D721Med (cell line): Measurements from ENCODE around the gene MCM5.

ENCODE experiments used
- DNase-seq: peaks from one replicate; pipeline ENCODE4 v3.0.0; 2011; ENCODE audit warnings: low spot score; ENCODE audit not compliant: insufficient read length
- FAIRE-seq: peaks from 2 replicates; lab custom pipeline; 2011; peaks lifted over from hg19 to GRCh38; lab: Jason Lieb, UNC
- CTCF ChIP-seq: IDR thresholded peaks from 2 replicates; pipeline ENCODE4 v1.5.1; 2012; ENCODE audit warnings: mild to moderate bottlenecking, control low read depth; ENCODE audit not compliant: insufficient read depth; ENCODE audit errors: missing control alignments

Gene MCM5

GRCh38 chr22:35403356-35403755 lies 3.4 kb downstream of the MCM5 start:
- TF ChIP-seq CTCF: no peak
- no peak for FAIRE-seq
- DNase-seq: no peak

DNA sequence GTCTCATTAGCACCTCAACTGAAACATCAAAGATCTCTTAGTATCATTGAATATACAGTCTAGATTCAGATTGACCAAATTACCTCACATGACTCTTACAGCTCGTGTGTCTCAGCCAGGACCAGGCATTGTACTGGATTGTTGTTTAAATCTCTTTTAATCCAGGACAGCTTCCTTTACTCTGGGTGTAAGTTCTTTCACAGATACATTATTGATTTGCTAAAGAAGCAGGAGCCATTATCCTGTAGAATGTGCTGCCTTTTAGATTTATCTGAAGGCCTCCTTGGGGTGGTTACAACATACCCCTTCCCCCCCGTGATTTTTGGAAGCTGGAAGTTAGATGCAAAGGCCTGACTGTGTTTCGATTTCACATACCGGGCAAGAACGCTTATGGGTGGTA lies 4.2 kb downstream of the MCM5 start:
- FAIRE-seq (no peak), DNase-seq (no peak)

DNA sequence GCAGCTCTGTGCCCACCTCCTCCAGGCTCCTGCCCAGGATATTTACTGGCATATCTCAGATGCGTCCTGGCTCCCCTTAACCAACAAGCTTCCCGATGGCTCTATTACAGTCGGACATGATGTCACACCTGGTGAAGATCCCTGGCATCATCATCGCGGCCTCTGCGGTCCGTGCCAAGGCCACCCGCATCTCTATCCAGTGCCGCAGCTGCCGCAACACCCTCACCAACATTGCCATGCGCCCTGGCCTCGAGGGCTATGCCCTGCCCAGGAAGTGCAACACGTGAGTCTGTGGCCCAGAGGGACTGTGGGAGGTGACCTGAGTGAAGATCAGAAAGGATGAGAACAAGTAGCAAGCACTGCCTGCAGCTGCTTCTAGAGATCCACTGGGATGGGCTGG lies 6.5 kb downstream of the MCM5 start:
- TF ChIP-seq CTCF: no peak
- no peak for DNase-seq
- FAIRE-seq: no peak

More for the DNA sequence above, 4.2 kb downstream of the MCM5 start:
- TF ChIP-seq CTCF: no peak

GRCh38 chr22:35407362-35407761 lies 7.4 kb downstream of the MCM5 start:
- DNase-seq: no peak
- no peak for TF ChIP-seq CTCF
- FAIRE-seq: no peak

DNA sequence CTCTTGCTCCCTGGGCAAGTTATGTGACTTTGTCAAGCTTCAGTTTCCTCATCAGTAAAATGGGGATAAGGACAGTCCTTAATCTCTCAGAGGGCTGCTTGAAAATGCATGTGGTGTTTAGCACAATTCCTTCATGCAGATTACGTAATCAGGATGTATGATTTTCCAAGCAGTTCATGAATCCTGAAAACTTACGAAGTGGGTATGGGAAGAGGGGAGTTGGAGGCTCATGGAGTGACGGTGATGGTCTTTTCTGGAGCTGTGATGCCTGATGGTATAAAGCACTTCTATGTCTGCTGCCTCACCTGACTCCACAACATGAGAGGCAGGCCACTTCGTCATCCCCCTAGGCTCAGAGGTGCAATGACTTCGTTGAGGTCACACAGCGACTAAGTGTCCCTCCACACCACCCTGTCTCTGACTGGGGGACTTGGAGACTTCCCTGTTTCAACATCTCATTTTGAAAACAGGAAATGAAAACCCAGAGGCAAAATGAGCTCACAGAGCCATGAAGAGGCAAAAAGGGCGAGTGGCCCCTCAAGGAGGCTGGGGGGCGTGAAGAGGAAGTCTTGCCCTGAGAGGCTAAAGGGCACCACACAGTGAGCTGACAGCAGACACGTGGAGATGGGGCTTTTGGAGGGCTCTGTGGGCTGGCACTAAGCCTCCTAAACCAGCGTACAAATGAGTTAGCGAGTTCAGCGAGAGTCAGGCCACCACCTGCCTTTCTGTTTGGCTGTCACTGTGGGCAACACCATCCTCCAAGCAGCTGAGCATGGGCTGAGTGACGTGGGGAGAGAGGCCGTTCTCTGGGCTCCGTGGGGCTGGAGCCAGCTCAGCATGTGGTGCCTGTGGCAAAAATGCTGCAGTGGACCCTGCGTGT lies 10.1 kb downstream of the MCM5 start:
- FAIRE-seq (no peak), DNase-seq (no peak)
- no peak for TF ChIP-seq CTCF

- FAIRE-seq (no peak), DNase-seq (no peak)
- TF ChIP-seq CTCF: no peak
Measured at GRCh38 chr22:35410663-35411034, 10.7 kb downstream of the MCM5 start.

GRCh38 chr22:35411102-35411501 lies 11.2 kb downstream of the MCM5 start:
- DNase-seq: no peak
- no peak for TF ChIP-seq CTCF
- no peak for FAIRE-seq
